ENCODE data around the gene ADAMTS2.

DNA sequence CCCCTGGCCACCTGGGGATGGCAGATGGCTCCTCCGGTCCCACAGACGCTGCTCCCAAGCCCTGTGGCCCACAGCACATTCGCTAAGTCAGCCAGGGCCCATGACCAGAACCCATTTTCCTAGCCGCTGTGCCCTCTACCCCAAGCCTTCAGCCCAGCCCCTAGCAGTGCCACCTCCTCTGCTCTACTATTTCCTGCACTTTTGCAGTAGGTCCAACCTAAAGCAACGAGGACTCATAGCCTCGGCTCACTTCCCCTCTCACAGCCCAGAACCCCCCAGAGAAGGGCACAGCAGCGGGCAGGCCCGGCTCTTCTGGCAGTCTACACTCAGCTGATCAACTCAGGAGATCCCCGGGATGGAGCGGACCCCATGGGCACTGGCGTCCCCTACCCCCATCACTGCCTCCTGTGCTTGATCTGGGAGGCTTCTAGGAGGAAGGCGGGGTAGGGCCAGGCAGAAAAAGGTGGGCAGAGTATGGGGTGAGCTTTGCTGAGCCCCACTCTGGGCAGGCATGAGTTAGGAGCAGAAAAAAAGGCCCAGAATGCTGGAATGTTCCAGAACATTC, 173.9 kb downstream of the ADAMTS2 start:
- TF ChIP-seq, protein P1, sequence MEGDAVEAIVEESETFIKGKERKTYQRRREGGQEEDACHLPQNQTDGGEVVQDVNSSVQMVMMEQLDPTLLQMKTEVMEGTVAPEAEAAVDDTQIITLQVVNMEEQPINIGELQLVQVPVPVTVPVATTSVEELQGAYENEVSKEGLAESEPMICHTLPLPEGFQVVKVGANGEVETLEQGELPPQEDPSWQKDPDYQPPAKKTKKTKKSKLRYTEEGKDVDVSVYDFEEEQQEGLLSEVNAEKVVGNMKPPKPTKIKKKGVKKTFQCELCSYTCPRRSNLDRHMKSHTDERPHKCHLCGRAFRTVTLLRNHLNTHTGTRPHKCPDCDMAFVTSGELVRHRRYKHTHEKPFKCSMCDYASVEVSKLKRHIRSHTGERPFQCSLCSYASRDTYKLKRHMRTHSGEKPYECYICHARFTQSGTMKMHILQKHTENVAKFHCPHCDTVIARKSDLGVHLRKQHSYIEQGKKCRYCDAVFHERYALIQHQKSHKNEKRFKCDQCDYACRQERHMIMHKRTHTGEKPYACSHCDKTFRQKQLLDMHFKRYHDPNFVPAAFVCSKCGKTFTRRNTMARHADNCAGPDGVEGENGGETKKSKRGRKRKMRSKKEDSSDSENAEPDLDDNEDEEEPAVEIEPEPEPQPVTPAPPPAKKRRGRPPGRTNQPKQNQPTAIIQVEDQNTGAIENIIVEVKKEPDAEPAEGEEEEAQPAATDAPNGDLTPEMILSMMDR (conservative IDR thresholded peaks at IDR 0.05 in 1 of 2, IDR thresholded peaks at IDR 0.05 in 1 of 2; ENCODE audit: low read depth in 1 of 2, low read length in 2 of 2) = no peak
- no peak for TF ChIP-seq EZH2 (IDR thresholded peaks at IDR 0.05; ENCODE audit: low read length, missing control alignments)
